HG02763 (cell line): Measurements from ENCODE around the gene RGPD3.
"Not testable (repeated sequence)": the region's sequence is repeated elsewhere in the genome, so short reads cannot be mapped to it uniquely, and the experiment has no call there.

ENCODE experiments used
- ATAC-seq: cut with Tn5 transposase; IDR thresholded peaks from one replicate; pipeline ENCODE4 v1.9.1; 2021; ENCODE audit warnings: mild to moderate bottlenecking, moderate library complexity; ENCODE audit not compliant: unreplicated experiment

The RGPD3 gene

GRCh38 chr2:106468107-106468506 is at the start of gene RGPD3:
Gene RGPD3 (minus strand): TSS chr2:106468413. CDS start chr2:106468288, 125 bp downstream.
- not testable (repeated sequence) for ATAC-seq

GRCh38 chr2:106517329-106517728 is 49.1 kb upstream of the RGPD3 start:
- no peak for ATAC-seq

GRCh38 chr2:106516864-106517263 is 48.7 kb upstream of the RGPD3 start:
- no peak for ATAC-seq

GRCh38 chr2:106516436-106516835 is 48.2 kb upstream of the RGPD3 start:
- no peak for ATAC-seq

- ATAC-seq: not testable (repeated sequence)
Measured at GRCh38 chr2:106514827-106515226, 46.6 kb upstream of the RGPD3 start.

- not testable (repeated sequence) for ATAC-seq
Measured at GRCh38 chr2:106513391-106513790, 45.2 kb upstream of the RGPD3 start.

GRCh38 chr2:106511934-106512333 is 43.7 kb upstream of the RGPD3 start:
- not testable (repeated sequence) for ATAC-seq

GRCh38 chr2:106511476-106511901 is 43.3 kb upstream of the RGPD3 start:
- not testable (repeated sequence) for ATAC-seq

- not testable (repeated sequence) for ATAC-seq
Measured at GRCh38 chr2:106510791-106511190, 42.6 kb upstream of the RGPD3 start.

- ATAC-seq: not testable (repeated sequence)
Measured at GRCh38 chr2:106509374-106509770, 41.2 kb upstream of the RGPD3 start.

- ATAC-seq: not testable (repeated sequence)
Measured at GRCh38 chr2:106508660-106509373, 40.6 kb upstream of the RGPD3 start.

GRCh38 chr2:106506002-106506687 is 37.9 kb upstream of the RGPD3 start:
- not testable (repeated sequence) for ATAC-seq

- not testable (repeated sequence) for ATAC-seq
Measured at GRCh38 chr2:106504787-106505186, 36.6 kb upstream of the RGPD3 start.

- ATAC-seq: not testable (repeated sequence)
Measured at GRCh38 chr2:106504192-106504591, 36.0 kb upstream of the RGPD3 start.

GRCh38 chr2:106502351-106502750 is 34.1 kb upstream of the RGPD3 start:
- not testable (repeated sequence) for ATAC-seq

GRCh38 chr2:106500350-106500749 is 32.1 kb upstream of the RGPD3 start:
- not testable (repeated sequence) for ATAC-seq

- ATAC-seq: not testable (repeated sequence)
Measured at GRCh38 chr2:106498549-106498948, 30.3 kb upstream of the RGPD3 start.

GRCh38 chr2:106492913-106493312 is 24.7 kb upstream of the RGPD3 start:
- not testable (repeated sequence) for ATAC-seq

- not testable (repeated sequence) for ATAC-seq
Measured at GRCh38 chr2:106492399-106492798, 24.2 kb upstream of the RGPD3 start.

- ATAC-seq: not testable (repeated sequence)
Measured at GRCh38 chr2:106489701-106490100, 21.5 kb upstream of the RGPD3 start.

GRCh38 chr2:106487386-106488191 is 19.4 kb upstream of the RGPD3 start:
- ATAC-seq: not testable (repeated sequence)
